ENCODE data around the gene RAB11FIP3. TPM values are rescaled to one million over a fixed set of nuclear protein-coding genes. Genes with fewer than 3 reads are reported as not detected.
A peak's percentile ranks its signal among the peaks of the same experiment; 100 is the strongest.

RAB11FIP3 gene
- total and polyA plus RNA-seq, 2 of the 13 experiments (the other 11 are each of a cell fraction or from before 2014, with no cell fraction given) = 34.3 to 57.6 TPM

- no peak; the same call in 1 of the 2 replicates for TF ChIP-seq ZNF225 (CRISPR knock-in tag; IDR thresholded peaks at IDR 0.05)
- no peak for TF ChIP-seq CEBPG (CRISPR knock-in tag; IDR thresholded peaks at IDR 0.05)
- TF ChIP-seq SYNCRIP (IDR thresholded peaks at IDR 0.05; ENCODE audit: insufficient read depth, low read depth, low read length) = no peak
- no peak; the same call in 1 of the 2 replicates for TF ChIP-seq ZNF724P (CRISPR knock-in tag; IDR thresholded peaks at IDR 0.05; ENCODE audit: borderline replicate concordance)
- TF ChIP-seq SRSF1 (optimal IDR thresholded peaks at IDR 0.05; ENCODE audit: low read depth, low read length) = peak; percentile 41
- TF ChIP-seq RFXAP (CRISPR knock-in tag; IDR thresholded peaks at IDR 0.05; ENCODE audit: borderline replicate concordance) = 0 out of 2 replicates have a peak, but pooled peaks have one; percentile 18
- TF ChIP-seq MED1 (CRISPR knock-in tag; IDR thresholded peaks at IDR 0.05) = 0 out of 2 replicates have a peak, but pooled peaks have one; percentile 13
- TF ChIP-seq ZNF629 (CRISPR knock-in tag; conservative IDR thresholded peaks at IDR 0.05) = no peak
- 0 out of 2 replicates have a peak, but pooled peaks have one; percentile 18 for TF ChIP-seq MYC (CRISPR knock-in tag; IDR thresholded peaks at IDR 0.05; ENCODE audit: borderline replicate concordance)
- TF ChIP-seq ZNF18 (CRISPR knock-in tag; IDR thresholded peaks at IDR 0.05; ENCODE audit: insufficient replicate concordance) = peak; percentile 46
- TF ChIP-seq ZNF800 (CRISPR knock-in tag; IDR thresholded peaks at IDR 0.05) = 0 out of 2 replicates have a peak, but pooled peaks have one; percentile 27
- no peak for TF ChIP-seq TP53 (CRISPR knock-in tag; conservative IDR thresholded peaks at IDR 0.05)
These were observed 140.2 kb downstream of the RAB11FIP3 start (continued) for GRCh38 chr16:565419-566330.
